Limb (tissue), 2 donors: Measurements from ENCODE around the gene LAMTOR3.

Experiments
- DNase-seq, 2 donors: peaks; one replicate each; pipeline ENCODE4 v3.0.0-alpha.2; 2016; ENCODE audit errors: extremely low spot score in 2 of 2

The LAMTOR3 gene

DNA sequence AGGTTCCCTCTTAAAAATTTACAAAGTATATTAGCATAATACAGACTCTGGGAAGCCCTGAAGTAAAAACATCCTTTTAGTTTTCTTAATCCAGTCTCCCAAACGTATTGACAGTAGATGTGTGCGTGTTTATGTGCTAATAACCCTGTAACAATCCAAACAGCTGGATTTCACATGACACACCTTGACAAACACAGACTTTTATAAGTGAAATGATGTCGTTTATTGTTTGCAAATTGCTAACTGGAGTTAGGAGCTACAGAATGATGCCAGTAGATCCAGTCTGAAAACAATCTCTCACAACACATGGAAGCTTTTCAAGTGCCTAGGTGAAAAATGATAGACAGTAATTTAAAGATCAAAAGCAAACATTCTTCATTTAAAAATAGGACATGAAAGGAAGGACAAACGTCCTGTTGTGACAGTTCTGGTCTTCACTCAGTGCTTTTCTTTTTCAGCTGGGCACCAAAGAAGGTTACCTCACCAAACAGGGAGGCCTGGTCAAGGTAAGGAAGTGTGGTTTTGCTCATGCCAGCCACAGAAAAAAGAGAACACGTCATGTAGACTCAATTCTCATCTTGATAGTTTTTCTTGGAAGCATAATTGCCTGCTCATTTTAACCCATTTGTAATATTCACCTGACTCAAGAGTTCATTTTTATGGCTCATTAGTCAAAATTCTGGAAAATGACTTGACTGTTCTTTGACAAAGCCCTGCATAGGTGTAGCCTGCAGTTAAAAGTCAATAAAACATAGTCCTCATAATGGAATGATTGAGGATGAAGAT is 32.9 kb downstream of the LAMTOR3 start:
- no peak for DNase-seq

DNA sequence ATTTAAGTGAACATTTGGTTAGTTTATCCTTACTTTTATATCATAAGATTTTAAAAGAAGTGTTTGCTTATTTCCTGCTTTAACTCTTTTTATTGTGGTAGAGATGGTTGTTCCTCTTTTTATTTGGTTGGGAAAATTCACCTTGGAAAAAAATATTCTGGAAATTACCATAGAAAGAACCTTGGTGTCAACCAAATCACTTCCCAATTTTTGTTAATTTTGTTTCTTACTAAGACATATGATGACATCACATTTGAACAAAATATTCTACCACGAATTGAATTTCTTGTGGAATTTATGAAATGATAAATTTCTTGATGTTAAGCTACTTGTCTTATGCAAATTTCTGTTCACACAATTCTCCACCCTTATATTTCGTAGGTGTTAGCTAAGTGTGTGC is 33.7 kb downstream of the LAMTOR3 start:
- DNase-seq, result no peak

DNA sequence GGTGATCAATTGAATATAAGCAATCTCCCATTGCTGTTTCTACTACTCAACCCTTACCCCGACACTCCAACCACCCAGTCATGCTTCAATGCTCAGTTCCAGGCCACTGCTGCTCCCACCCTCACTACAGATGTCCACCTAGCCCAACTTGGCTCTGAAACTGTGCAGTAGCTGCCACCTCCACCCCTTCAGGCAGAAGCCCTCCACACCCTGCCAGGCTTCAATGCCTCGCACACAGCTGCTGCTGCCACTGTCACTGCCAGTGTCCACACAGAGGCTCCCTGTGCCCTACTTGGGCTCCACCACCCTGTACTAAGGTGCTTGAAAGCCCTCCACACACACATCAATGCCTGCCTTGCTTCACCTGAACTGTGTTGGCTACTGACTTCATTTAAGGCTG is 34.6 kb downstream of the LAMTOR3 start:
- DNase-seq, result no peak

- DNase-seq, result no peak
Observed at GRCh38 chr4:99857307-99857706, 36.9 kb downstream of the LAMTOR3 start.

DNA sequence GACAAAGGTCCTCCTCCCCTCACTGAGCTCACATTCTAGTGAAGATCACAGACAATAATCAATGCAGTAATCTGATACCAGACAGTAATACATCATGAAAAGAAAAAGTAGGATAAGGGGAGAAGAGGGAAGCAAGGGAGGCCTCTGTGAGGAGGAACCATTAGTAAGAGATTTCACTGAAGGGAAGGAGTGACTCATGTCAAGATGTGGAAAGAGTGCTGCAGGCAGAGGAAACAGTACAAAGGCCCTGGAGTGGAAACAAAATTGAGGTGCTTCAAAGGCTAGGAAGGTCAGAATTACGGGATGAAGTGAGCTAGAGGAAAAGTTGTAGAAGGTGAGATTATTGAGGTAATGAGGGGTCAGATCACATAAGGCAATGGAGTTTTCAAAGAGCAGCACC is 38.1 kb downstream of the LAMTOR3 start:
- DNase-seq, result no peak

- DNase-seq, result no peak
Observed at GRCh38 chr4:99855678-99856077, 38.5 kb downstream of the LAMTOR3 start.

- DNase-seq, result no peak
Observed at GRCh38 chr4:99853999-99854398, 40.2 kb downstream of the LAMTOR3 start.

- DNase-seq, result no peak
Observed at GRCh38 chr4:99853190-99853589, 41.0 kb downstream of the LAMTOR3 start.

DNA sequence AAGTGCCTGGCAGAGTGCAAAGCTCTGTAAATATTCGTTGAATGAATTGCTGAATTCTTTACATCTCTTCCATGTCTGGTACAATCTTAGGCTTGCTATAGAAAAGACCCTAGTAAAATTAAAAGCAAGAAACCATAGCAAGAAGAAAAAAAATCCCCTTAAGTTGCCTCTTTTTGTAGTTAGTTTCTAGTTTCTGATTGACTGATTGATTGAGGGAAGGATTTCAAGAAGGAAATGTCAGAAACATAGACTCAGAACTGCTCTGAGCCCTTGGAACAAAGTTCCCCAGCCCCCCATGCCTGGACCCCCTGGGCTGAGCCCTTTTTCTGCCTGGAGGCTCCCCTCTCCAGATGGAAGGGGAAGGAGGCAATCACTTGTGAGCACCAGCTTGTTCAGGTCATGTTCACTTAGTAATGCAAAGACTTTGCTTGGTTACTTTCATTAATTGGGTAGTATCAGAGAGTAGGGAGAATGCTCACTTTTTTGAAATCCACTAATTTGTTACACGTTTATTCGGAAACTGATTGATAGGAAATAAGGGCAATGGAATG is 42.0 kb downstream of the LAMTOR3 start:
- DNase-seq, result no peak

DNA sequence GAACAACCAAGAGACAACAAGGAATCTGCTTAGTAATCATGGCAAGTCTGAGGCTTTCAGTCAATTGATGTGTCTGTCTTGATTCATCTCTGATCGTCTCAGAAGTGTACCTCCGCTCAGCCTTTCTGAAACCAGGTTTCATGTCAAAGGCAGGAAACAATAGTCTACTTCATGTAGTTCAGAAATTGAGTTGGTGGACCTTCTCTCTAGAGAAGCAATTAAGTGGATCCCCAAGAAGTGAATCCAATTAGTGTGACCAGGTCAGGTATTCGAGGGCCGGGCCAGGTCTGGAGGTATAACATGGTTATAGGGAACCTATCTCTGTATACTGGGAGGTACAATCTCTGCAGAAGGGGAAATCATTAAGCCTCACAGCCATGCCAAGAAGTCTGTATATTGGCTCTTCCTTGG is 45.6 kb downstream of the LAMTOR3 start:
- DNase-seq, result no peak

DNA sequence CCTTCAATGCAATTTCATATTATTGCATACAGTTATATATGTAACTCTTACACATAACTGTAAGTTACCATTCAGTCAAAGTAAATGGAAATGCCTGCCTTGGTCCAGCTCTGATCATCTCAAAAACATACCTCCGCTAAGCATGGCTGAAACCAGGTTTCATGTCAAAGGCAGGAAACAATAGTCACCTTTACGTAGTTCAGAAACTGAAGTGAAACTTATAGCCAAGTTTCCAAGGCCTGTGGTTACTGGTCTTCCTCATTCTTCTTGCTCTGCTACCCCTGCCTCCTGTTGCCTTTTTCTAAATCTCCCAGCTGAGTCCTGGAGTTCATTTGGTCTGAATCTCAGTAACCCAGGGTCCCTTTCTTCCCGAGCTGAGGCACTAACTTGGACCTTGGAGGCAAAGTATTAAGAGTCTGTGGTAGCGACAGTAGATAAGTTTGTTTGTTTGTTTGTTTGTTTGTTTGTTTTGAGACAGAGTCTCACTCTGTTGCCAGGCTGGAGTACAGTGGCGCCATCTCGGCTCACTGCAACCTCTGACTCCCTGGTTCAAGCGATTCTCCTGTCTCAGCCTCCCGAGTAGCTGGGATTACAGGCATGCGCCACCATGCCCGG is 46.8 kb downstream of the LAMTOR3 start:
- no peak for DNase-seq

GRCh38 chr4:99846891-99847290 is 47.3 kb downstream of the LAMTOR3 start:
- no peak for DNase-seq

DNA sequence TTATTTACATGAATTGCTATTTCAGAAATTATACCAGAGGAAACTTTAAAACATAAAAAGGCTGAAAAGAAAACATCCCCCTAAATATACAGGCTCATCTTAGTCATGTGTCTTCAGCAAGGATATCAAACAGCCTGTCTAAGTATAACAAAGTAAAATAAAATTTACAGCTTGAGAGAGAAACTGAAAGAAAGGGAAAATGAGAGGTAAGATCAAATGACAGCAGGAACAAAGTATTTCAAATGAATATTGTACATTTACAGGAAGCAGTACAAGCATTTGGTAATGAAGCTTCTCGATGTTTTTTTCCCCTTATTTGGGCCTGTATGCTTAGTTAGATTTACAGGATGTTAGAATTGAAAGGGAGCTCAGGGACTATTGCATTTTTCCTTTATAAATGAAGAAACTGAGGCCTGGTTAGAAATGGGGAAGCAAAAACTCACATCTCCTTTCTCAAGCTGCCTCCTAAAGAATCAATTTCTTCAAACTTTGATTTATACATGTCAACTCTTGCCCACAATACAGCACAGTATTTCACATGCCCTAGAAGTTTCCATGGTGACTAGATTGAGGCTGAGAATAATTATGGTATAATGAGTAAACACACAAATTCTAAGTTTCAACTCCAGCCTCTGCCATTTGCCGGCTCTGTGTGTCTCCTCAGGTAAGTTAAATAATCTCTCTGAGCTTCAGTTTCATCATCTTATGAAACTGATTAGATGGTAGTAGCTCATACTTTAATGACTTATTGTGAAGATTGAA is 48.3 kb downstream of the LAMTOR3 start:
- no peak for DNase-seq

GRCh38 chr4:99845179-99845578 is 49.0 kb downstream of the LAMTOR3 start:
- DNase-seq, result no peak

DNA sequence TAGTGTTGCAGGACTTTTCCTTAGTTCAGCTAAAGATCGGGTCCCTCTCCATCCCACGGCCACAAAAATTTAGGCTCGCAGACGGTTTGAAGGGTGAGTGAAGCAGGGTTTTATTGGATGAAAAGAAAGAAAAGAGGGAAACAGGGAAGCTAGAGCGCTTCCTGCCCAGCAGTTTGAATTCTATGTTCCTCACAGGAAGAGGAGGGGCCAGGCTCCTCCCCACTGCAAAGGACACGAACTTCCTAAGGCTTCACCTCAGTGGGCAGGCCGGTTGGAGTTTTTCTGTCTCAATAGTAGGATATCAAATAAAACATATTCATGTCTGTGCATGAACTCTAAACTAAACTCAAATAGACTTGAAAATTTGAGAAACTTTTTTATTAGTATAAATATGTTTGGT is 50.2 kb downstream of the LAMTOR3 start:
- DNase-seq, result no peak

GRCh38 chr4:99843413-99843812 is 50.8 kb downstream of the LAMTOR3 start:
- no peak for DNase-seq

GRCh38 chr4:99841129-99841528 is 53.1 kb downstream of the LAMTOR3 start:
- no peak for DNase-seq

GRCh38 chr4:99838927-99839326 is 55.3 kb downstream of the LAMTOR3 start:
- no peak for DNase-seq

DNA sequence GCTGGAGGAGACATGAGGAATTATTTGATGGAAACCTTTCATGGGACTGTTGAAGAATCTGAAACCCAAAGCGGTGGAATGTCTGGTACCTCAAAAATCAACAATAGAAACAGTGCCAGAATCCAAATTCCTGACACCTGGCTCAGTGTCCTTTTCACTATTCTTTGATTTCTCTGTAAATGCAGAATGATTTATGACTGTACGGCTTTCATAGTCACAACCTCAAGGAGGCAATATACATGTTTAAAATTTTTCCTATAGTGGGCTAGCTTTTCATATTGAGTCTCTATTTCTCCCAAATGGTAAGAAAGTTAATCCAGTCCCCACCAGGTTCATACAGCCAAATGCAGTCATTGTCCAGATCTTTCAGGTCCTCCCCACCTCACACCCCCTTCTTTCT is 58.3 kb downstream of the LAMTOR3 start:
- no peak for DNase-seq

DNA sequence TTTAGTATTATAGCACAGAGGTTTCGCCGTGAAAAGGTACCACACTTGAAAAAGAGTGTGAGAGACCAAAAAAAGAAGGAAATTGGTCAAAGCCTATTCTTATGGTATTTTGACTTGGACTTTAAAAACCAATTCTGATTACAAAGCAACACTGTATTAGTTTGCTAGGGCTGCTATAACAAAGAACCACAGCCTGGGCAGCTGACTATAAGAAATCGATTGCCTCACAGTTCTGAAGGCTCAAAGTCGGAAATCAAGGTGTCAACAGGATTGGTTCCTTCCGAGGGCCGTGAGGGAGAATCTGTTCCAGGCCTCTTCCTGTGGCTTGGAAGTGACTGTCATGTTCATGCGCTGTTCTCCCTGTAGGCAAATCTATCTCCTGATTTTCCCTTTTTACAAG is 59.7 kb downstream of the LAMTOR3 start:
- no peak for DNase-seq

DNA sequence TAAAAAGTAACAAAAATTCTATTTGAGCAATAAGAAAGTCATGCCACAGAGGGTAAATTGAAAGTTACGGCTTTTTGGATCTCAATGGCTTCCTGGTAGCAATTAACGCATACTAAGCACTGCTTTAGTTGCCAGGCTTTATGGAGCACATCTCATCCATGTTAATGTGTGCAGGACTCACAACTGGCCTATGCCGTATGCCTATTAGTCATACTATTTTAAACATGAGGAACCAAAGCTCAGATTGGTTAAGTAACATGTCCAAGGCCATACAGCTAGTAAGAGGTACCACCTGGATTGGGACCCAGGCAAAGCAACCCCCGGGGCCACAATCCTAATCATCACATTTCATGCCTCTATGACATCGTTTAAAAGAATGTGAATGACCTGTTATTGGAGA is 60.5 kb downstream of the LAMTOR3 start:
- DNase-seq, result no peak

DNA sequence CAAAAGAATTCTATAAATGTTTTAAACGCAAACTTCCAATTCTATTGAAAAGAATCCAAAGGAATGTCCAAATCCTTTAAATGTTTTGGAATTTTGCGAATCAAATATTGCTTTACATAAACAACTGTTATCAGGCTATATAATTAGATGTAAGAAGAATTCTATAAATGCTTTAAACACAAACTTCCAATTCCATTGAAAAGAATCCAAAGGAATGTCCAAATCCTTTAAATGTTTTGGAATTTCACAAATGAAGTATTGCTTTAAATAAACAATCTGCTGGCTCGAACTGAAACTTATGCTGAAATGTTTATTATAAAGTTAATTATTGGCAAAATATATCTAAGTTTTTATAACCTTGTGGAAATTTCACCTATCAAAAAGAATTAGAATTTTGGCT is 61.5 kb downstream of the LAMTOR3 start:
- DNase-seq, result no peak
